Amniotic stem cell (primary cell): ENCODE results near the gene PDLIM7.

ENCODE experiments used
- DNase-seq: peaks from one replicate; lab custom pipeline; 2025; lab: John Stamatoyannopoulos, UW

Gene PDLIM7

DNA sequence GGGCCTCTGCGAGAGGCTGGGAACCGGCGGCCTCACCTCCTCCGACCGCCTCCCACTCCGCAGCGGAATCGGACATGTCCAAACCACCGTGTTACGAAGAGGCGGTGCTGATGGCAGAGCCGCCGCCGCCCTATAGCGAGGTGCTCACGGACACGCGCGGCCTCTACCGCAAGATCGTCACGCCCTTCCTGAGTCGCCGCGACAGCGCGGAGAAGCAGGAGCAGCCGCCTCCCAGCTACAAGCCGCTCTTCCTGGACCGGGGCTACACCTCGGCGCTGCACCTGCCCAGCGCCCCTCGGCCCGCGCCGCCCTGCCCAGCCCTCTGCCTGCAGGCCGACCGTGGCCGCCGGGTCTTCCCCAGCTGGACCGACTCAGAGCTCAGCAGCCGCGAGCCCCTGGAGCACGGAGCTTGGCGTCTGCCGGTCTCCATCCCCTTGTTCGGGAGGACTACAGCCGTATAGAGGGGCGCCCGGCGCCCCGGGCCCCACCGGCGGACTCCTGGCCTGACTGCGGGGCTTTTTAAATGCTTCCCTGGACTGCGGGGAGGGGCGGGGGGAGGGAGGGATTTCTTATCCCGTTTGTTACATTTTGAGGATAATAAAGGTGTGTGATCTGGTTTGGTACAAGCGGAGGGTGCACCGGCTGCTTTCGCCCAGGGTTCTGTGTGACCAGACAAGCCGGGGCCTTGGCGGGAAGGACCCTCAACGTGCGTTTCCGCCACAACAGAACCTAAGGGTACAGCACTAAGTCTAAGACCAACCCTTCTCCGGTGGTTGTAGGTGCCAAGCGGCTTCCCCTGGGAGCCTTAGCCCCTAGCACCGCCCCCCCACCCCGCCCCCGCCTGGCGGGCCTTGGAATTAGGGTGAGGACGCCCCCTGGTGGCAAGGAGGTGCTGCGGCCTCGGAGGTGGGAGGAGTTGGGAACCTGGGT, 41.5 kb downstream of the PDLIM7 start:
- DNase-seq: peak; percentile 59

- DNase-seq: no peak
Measured at GRCh38 chr5:177455036-177455660, 42.3 kb downstream of the PDLIM7 start.

GRCh38 chr5:177454397-177455035, 42.9 kb downstream of the PDLIM7 start:
- peak; percentile 79 for DNase-seq

GRCh38 chr5:177453852-177454396, 43.5 kb downstream of the PDLIM7 start:
- no peak for DNase-seq

- no peak for DNase-seq
Measured at GRCh38 chr5:177452688-177453638, 44.4 kb downstream of the PDLIM7 start.

- no peak for DNase-seq
Measured at GRCh38 chr5:177450667-177451424, 46.6 kb downstream of the PDLIM7 start.

DNA sequence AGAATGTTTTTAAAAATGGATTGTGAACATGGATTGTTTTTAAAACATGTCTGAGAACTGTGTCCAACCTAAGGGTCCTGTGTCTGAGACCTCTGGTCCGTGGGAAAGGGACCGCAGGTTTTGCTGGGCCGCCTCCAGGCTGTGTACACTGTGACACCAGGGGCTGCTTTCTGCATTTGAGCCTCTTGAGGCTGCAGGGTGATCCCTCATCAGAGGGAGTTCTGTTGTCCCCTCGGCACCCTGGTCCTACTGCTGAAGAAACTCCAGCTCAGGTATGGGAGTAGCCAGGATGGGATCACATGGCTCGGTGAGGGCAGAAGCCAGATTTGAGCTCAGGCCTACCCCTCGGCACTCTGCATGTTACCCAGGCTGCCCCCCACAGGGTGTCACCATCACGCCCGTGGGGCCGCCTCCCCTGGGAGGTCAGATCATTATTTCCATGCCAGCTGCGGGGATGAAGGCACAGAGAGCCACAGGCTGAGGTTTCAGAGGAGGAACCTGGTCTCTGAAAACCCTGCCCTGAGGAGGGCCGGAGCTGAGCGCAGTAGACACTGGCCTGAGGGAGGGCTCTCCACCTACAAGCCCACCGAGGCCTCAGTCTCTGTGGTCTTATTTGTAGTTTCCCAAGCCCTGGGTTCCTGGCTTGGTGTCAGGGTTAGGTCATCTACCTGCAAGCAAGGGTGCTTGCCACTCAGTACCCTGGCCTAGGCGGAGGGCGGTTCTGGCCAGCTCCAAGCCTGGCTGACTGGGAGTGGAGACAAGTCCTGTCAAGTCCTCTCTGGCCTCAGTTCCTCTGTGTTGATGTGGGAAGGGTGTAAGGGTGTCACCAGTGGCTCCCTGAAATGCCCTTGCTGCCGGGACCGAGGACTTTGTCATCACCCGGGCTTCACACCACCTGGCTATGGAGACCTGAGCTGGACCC, 48.0 kb downstream of the PDLIM7 start:
- DNase-seq: no peak

DNA sequence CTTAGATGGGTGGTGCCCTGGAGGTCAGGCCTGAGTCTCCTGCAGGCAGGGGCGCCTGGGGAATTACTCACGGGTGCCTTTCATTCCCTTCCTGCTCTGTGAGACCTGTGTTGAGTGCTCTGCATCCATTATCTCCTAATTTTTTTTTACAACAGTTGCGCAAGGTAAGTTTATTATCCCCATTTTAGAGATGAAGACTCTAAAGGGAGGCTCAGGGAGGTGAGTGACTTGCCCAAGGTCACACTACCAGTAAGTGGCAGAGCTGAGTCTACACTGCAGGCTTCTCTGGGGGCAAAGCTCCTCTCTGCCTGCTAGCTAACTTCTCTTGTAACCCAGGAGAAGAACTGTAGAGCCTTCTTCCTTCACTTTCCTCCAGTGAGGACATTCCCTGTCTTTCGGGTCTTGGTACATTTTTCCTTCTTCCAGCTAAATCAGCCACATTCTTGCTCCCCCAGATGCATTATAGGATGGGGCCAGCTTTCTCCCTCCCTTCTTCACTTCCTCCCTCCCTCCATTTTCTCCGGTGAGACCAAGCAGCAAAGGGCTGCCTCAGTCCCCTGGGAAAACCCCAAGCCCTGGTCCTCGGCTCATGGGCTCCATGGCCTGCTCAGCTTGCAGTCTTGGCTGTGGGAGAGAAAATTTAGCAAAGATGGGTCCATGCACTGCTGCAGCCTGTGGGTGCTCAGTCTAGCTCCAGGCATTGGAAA, 49.0 kb downstream of the PDLIM7 start:
- DNase-seq: no peak

DNA sequence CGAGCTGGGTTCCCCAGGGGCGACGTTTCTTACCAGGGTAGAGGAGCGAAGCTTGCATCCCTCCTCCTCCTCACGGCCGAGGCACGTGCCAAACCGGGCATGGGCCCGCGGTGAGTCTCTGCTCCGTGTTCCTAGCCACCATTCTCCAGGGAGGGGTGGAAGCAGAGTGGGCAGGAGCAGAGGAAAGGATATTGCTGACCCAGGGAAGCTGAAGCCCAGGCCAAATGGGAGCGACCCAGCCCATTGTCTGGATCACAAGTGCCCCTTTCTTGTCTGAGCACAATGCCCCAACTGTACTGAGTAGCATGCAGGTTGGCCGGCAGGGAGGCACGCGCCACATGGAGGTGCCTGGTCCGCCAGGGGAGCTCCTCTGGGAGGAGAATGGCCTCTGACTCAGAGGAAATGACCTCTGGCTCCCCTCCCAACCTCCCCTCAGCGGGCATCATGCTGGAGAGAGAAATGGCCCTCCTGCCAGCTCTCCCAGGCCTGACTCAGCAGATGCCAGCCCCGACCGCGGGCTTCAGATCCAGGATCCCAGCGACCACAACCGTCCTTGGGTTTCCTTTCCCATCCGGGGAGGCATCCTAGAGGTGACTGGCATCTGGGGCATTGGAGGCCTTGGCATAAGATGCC, 49.7 kb downstream of the PDLIM7 start:
- peak; percentile 44 for DNase-seq

DNA sequence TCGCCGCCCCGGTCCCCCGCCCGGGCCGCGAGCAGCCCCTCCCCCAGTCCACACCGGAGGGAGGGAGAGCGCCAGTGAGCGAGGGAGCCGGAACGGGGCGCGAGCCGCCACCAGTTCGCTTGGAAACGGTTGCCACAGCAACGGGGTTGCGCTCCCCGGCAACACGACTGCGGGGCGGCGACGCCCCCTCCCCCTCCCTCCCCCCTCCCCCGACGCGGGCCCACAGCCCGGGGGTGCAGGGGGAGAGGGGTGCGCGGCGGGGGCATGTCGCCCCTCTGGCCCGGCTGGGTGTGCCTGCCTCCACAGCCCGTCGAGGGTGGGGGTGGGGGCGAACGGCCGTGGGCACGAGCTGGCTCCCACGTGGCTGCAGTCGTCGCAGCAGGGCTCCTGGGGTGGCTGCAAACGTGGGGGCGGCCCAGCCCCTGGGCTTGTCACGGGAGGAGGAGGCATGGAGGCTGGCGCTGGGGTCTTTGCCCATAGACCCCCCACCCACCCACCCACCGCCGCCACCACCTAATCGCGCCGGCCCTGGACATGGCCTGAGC, 50.3 kb downstream of the PDLIM7 start:
- no peak for DNase-seq

GRCh38 chr5:177446200-177447065, 51.0 kb downstream of the PDLIM7 start, which contains the start of gene PRR7:
PRR7 (plus strand) TSS chr5:177446814; CDS start chr5:177455068, 8,254 bp downstream.
- no peak for DNase-seq

- DNase-seq: no peak
Measured at GRCh38 chr5:177445917-177446199, 51.5 kb downstream of the PDLIM7 start.

- no peak for DNase-seq
Measured at GRCh38 chr5:177445052-177445916, 52.1 kb downstream of the PDLIM7 start.

DNA sequence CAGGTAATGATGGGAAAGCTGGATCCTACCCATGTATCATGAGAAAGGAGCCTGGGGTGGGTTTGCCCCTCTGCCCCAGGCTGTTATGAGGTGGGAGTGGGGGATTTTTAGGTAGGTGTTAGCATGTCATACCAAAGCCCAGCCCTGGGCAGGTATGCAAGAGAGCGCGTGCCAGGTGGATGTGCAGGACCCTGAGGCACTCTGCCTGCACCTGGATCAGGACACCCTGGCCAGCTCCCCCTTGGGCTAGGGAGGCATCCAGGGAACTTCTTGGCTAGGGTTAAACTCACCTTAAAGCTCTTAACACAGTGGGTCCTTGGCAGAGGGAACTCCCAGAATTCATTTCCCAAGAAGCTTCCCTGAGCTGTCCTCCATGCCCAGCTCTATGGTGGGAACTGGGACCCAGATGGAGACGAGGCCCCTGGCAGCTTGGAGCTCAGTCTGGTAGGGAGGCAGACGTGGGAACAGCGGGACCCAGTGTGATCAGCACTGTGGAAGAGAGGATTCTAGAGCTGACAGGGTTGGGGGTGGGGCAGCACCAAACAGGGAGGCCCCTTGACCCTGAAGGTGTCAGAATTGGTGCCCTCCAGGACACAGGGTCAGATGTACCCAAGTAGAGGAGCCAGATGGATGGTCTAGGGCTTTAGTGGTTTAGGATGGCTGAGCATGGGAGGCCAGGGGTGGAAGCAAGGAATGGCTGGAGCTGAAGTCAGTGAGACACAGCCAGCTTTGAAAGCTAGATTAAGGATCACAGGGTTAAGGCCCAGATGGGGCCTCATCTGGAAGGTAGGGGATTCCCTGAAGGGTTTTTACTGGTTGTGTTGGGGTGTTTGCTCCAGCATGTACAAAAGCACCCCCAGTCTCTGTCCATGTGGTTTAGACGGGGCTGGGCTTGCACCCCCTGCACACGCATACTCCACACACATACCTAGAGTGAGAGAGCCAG, 53.0 kb downstream of the PDLIM7 start:
- no peak for DNase-seq
